ENCODE measurements around the gene PITPNC1. TPM values are rescaled to one million over a fixed set of nuclear protein-coding genes. Genes with fewer than 3 reads are reported as not detected.

The PITPNC1 gene
- total and polyA plus RNA-seq, 12 donors, result 6.6 to 28.0 (median 11.5) TPM

- DNase-seq (peak; percentile 28 to 67), ATAC-seq (peak; percentile 75 to 92 (median 84))
- TF ChIP-seq CTCF (IDR thresholded peaks at IDR 0.05), result peak in 4 of 9 donors; percentile 14 to 54 (median 30)
- Histone ChIP-seq H3K4me3 (no peak overlapping the region), H3K4me1 (peaks cover 0 to 61% (median 39%) of the 10 kb centered on the region in 9 donors), H3K27me3 (no peaks in the 10 kb centered on the region), H3K27ac (peak overlapping the region; percentile 54 to 88 (median 80)), H3K9me3 (peaks cover 0 to 10% (median 0%) of the 10 kb centered on the region in 11 donors), H3K36me3 (no peaks in the 10 kb centered on the region)
- 35 to 41% methylated on average over 12 of the region's 12 CpGs for WGBS, 2 donors
- intact Hi-C loops (cut with DNase I), result loop anchor here in 6 of 10 donors (2.0 to 10.0 kb wide), 6 partner anchors 37 to 211 kb away; no protein-coding TSS in a partner anchor
Observed at GRCh38 chr17:67474081-67474661, 97.1 kb downstream of the PITPNC1 start.

GRCh38 chr17:67475161-67475937, 98.3 kb downstream of the PITPNC1 start:
- DNase-seq (peak; percentile 76 to 83), ATAC-seq (peak; percentile 54 to 85 (median 70))
- peaks cover 0 to 54% (median 31%) of the 10 kb centered on the region in 9 donors for H3K4me1 ChIP-seq
- peak overlapping the region in 1 of 10 donors; percentile 13 for H3K4me3 ChIP-seq
- TF ChIP-seq CTCF (IDR thresholded peaks at IDR 0.05), result peak; percentile 65 to 94 (median 85)
- no peaks in the 10 kb centered on the region for H3K27me3 ChIP-seq
- 38 to 42% methylated on average over 23 of the region's 23 CpGs for WGBS, 2 donors
- H3K36me3 ChIP-seq, result no peaks in the 10 kb centered on the region
- H3K27ac ChIP-seq, result peak overlapping the region; percentile 54 to 88 (median 80)
- intact Hi-C loops (cut with DNase I), result loop anchor here (1.0 to 10.0 kb wide), 7 partner anchors 93 to 212 kb away; partner anchors contain the start of gene PITPNC1 (in 2 of the 10)
- peaks cover 0 to 10% (median 0%) of the 10 kb centered on the region in 11 donors for H3K9me3 ChIP-seq

- Histone ChIP-seq H3K27me3 (no peaks in the 10 kb centered on the region), H3K27ac (peak overlapping the region in 5 of 10 donors; percentile 40 to 88 (median 65)), H3K9me3 (peaks cover 0 to 1% (median 0%) of the 10 kb centered on the region in 11 donors), H3K36me3 (no peaks in the 10 kb centered on the region), H3K4me1 (peaks cover 0 to 63% (median 31%) of the 10 kb centered on the region in 9 donors), H3K4me3 (no peak overlapping the region)
- ATAC-seq, result no peak
- intact Hi-C loops (cut with DNase I), result loop anchor here in 7 of 10 donors (2.0 to 10.0 kb wide), 6 partner anchors 95 to 210 kb away; partner anchors contain the start of gene PITPNC1 (in 2 of the 7)
- DNase-seq, result no peak
- 98% methylated on average over 7 of the region's 7 CpGs for WGBS, 2 donors
- TF ChIP-seq CTCF (IDR thresholded peaks at IDR 0.05), result no peak
Observed at GRCh38 chr17:67476787-67477335, 99.8 kb downstream of the PITPNC1 start.

GRCh38 chr17:67477687-67478086, 100.6 kb downstream of the PITPNC1 start:
- no peaks in the 10 kb centered on the region for H3K27me3 ChIP-seq
- H3K9me3 ChIP-seq, result no peaks in the 10 kb centered on the region
- no peak for TF ChIP-seq CTCF (IDR thresholded peaks at IDR 0.05)
- H3K4me3 ChIP-seq, result no peak overlapping the region
- no peak for DNase-seq
- H3K27ac ChIP-seq, result peak overlapping the region in 8 of 10 donors; percentile 10 to 86 (median 48)
- no peaks in the 10 kb centered on the region for H3K36me3 ChIP-seq
- WGBS, 2 donors, result 88 to 89% methylated on average over 4 of the region's 4 CpGs
- H3K4me1 ChIP-seq, result peaks cover 0 to 71% (median 31%) of the 10 kb centered on the region in 9 donors
- intact Hi-C loops (cut with DNase I), result loop anchor here in 7 of 10 donors (2.0 to 10.0 kb wide), 6 partner anchors 95 to 210 kb away; partner anchors contain the start of gene PITPNC1 (in 2 of the 7)
- ATAC-seq, result peak in 1 of 8 donors; percentile 13
